ENCODE results near the gene TICRR.

Gene TICRR

GRCh38 chr15:89667706-89667960, 92.4 kb downstream of the TICRR start:
- Histone ChIP-seq H3K9ac (ENCODE audit: low read depth, low read length) (no peak overlapping the region), H3K9me3 (ENCODE audit: insufficient read depth, low read depth, low read length) (no peaks in the 10 kb centered on the region)

GRCh38 chr15:89668171-89668570, 92.9 kb downstream of the TICRR start:
- WGBS: 100% methylated on average over 3 of the region's 3 CpGs
- H3K9me3 ChIP-seq (ENCODE audit: insufficient read depth, low read depth, low read length): no peaks in the 10 kb centered on the region
- H3K27ac ChIP-seq (ENCODE audit: low read depth, low read length): no peak overlapping the region
- no peaks in the 10 kb centered on the region for H3K36me3 ChIP-seq (ENCODE audit: insufficient read depth, low read length)
- peaks cover 7% of the 10 kb centered on the region for H3K4me1 ChIP-seq (ENCODE audit: insufficient read depth, low read length)
- H3K27me3 ChIP-seq (ENCODE audit: insufficient read depth, low read length): peaks cover 31% of the 10 kb centered on the region
- no peak overlapping the region for H3K4me3 ChIP-seq (ENCODE audit: low read length)
- no peak overlapping the region for H3K9ac ChIP-seq (ENCODE audit: low read depth, low read length)

More at GRCh38 chr15:89667706-89667960, 92.4 kb downstream of the TICRR start:
- no peak overlapping the region for H3K27ac ChIP-seq (ENCODE audit: low read depth, low read length)
- 96% methylated on average over 7 of the region's 7 CpGs for WGBS
- no peak overlapping the region for H3K4me3 ChIP-seq (ENCODE audit: low read length)
- no peaks in the 10 kb centered on the region for H3K36me3 ChIP-seq (ENCODE audit: insufficient read depth, low read length)
- H3K27me3 ChIP-seq (ENCODE audit: insufficient read depth, low read length): peaks cover 31% of the 10 kb centered on the region
- peaks cover 7% of the 10 kb centered on the region for H3K4me1 ChIP-seq (ENCODE audit: insufficient read depth, low read length)

- no peaks in the 10 kb centered on the region for H3K36me3 ChIP-seq (ENCODE audit: insufficient read depth, low read length)
- 89% methylated on average over 7 of the region's 9 CpGs for WGBS
- peaks cover 26% of the 10 kb centered on the region for H3K27me3 ChIP-seq (ENCODE audit: insufficient read depth, low read length)
- H3K9me3 ChIP-seq (ENCODE audit: insufficient read depth, low read depth, low read length): no peaks in the 10 kb centered on the region
- H3K4me3 ChIP-seq (ENCODE audit: low read length): no peak overlapping the region
- peaks cover 7% of the 10 kb centered on the region for H3K4me1 ChIP-seq (ENCODE audit: insufficient read depth, low read length)
- no peak overlapping the region for H3K27ac ChIP-seq (ENCODE audit: low read depth, low read length)
- H3K9ac ChIP-seq (ENCODE audit: low read depth, low read length): no peak overlapping the region
Measured at GRCh38 chr15:89669309-89669865, 94.1 kb downstream of the TICRR start.

DNA sequence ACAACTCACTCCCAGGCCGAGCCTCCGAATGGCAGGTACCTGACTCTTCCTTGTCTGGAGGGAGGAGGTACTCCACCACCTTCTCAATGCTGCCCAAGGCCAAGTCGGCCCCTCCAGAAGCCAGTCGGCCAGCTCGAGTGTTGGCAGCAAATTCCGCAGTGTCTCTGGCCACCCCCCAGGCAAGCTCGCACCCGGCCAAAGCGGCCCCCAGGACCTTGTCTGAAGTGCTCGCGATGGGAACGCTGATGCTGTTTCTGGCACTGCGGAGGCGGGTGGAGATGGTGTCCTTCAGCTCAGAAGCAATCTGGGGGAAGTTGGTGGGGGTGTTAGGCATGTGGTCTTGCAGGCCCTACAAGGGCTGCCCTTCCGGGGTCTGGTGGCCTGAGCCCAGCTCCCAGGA, 94.7 kb downstream of the TICRR start:
- H3K4me1 ChIP-seq (ENCODE audit: insufficient read depth, low read length): peaks cover 6% of the 10 kb centered on the region
- no peak overlapping the region for H3K9ac ChIP-seq (ENCODE audit: low read depth, low read length)
- H3K9me3 ChIP-seq (ENCODE audit: insufficient read depth, low read depth, low read length): no peaks in the 10 kb centered on the region
- 94% methylated on average over 15 of the region's 15 CpGs for WGBS
- H3K27me3 ChIP-seq (ENCODE audit: insufficient read depth, low read length): peaks cover 20% of the 10 kb centered on the region
- no peak overlapping the region for H3K4me3 ChIP-seq (ENCODE audit: low read length)
- no peak overlapping the region for H3K27ac ChIP-seq (ENCODE audit: low read depth, low read length)
- H3K36me3 ChIP-seq (ENCODE audit: insufficient read depth, low read length): no peaks in the 10 kb centered on the region

DNA sequence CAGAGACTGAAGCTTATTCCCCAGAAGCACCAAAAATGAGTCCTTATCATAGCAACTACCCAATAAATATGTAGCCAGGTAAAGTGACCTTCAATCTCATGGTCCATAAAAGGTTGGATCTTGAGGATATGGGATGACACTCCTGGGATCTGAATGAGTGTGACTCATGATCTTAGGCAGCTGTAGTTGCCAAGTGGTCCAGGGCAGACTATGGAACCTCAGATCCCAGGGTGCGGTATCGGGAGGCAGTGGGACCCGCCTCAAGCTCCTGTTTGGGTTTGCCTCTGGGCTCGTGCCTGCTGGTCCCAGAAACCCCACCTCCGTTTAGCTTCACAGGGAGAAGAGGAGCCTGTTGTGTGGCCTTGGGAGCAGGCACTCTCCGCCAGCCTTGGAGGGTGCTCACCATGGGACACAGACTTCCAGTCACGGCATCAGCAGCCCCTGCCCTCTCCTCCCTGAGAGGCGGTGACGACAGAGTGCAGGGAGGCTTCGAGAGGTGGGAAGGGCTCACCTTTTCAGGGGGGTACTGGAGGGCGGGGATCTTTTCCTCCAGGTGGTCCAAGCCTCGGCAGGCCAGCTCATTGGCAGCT, 95.8 kb downstream of the TICRR start:
- no peaks in the 10 kb centered on the region for H3K9me3 ChIP-seq (ENCODE audit: insufficient read depth, low read depth, low read length)
- peaks cover 11% of the 10 kb centered on the region for H3K27me3 ChIP-seq (ENCODE audit: insufficient read depth, low read length)
- 89% methylated on average over 12 of the region's 12 CpGs for WGBS
- H3K36me3 ChIP-seq (ENCODE audit: insufficient read depth, low read length): no peaks in the 10 kb centered on the region
- H3K27ac ChIP-seq (ENCODE audit: low read depth, low read length): no peak overlapping the region
- no peak overlapping the region for H3K9ac ChIP-seq (ENCODE audit: low read depth, low read length)
- no peak overlapping the region for H3K4me3 ChIP-seq (ENCODE audit: low read length)
- peaks cover under 1% of the 10 kb centered on the region; the same call in 1 of the 2 replicates for H3K4me1 ChIP-seq (ENCODE audit: insufficient read depth, low read length)

DNA sequence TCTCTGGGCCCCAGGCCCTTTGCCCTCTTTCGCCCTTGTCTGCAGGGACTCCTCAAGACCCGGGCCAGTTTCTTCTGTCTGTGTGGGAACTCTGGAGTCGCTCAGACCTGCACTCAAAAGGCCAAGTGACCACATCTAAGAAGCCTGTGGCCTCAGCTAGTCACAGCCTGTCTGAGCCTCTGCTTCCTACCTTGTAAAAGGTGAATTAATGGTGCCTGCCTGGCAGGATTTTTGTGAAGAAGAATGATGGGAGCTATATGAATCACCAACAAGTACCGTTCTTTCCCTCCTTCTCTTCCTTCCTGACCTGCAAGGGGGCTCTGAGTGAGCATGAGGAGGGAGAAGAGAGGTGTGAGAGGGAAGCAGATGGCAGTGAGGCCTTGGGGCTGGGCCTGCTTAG, 96.4 kb downstream of the TICRR start:
- peaks cover 5% of the 10 kb centered on the region for H3K27me3 ChIP-seq (ENCODE audit: insufficient read depth, low read length)
- H3K36me3 ChIP-seq (ENCODE audit: insufficient read depth, low read length): no peaks in the 10 kb centered on the region
- no peak overlapping the region for H3K27ac ChIP-seq (ENCODE audit: low read depth, low read length)
- H3K9ac ChIP-seq (ENCODE audit: low read depth, low read length): no peak overlapping the region
- 62% methylated on average over 4 of the region's 4 CpGs for WGBS
- H3K4me1 ChIP-seq (ENCODE audit: insufficient read depth, low read length): no peaks in the 10 kb centered on the region
- H3K9me3 ChIP-seq (ENCODE audit: insufficient read depth, low read depth, low read length): no peaks in the 10 kb centered on the region
- no peak overlapping the region for H3K4me3 ChIP-seq (ENCODE audit: low read length)

DNA sequence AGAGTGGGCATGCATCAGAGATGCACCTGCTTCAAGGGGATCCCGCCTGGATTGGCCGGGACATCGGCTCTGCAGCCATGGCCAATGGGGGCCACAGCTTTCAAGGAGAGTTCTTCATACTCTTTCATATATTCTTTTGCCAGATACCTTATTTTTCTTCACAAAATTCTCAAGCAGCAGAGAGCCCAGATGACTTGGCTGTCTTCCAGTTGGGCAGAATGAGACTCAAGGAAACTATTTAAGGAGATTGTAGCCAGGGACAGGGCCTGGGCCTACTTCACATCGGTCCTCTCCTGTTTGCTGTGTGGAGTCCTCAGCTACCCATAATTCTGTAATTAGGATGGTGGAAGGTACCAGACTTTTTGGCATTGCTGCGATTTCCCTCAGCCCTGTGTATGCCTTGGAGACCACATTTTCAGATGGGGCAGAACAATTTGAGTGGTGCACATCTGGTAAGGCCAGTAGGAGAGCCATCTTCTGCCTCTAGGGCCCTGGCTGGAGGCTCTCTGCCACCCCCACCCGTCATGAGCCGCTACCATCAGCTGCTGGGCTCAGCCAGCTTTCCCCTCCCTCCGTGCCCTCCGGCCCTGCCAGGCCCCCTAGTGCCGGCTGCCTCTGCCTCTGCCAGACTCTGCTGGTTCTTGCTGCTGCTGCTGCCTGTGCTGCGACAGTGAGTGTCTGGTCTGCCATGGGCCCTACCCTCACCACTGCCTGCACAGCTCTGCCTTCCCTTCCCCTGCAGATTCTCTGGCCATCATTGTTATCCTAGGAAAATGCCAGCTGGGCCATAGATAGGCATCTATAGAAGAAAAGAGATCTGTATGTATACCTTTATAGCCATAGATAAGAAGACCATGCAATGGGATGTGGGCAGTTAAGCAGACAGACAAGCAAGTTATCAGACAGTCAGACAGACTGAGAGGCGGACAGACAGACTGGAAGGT, 97.2 kb downstream of the TICRR start:
- Histone ChIP-seq H3K36me3 (ENCODE audit: insufficient read depth, low read length) (no peaks in the 10 kb centered on the region), H3K4me1 (ENCODE audit: insufficient read depth, low read length) (no peaks in the 10 kb centered on the region), H3K9me3 (ENCODE audit: insufficient read depth, low read depth, low read length) (no peaks in the 10 kb centered on the region), H3K9ac (ENCODE audit: low read depth, low read length) (no peak overlapping the region), H3K27ac (ENCODE audit: low read depth, low read length) (no peak overlapping the region), H3K4me3 (ENCODE audit: low read length) (no peak overlapping the region), H3K27me3 (ENCODE audit: insufficient read depth, low read length) (no peaks in the 10 kb centered on the region)
- 83% methylated on average over 12 of the region's 12 CpGs for WGBS

DNA sequence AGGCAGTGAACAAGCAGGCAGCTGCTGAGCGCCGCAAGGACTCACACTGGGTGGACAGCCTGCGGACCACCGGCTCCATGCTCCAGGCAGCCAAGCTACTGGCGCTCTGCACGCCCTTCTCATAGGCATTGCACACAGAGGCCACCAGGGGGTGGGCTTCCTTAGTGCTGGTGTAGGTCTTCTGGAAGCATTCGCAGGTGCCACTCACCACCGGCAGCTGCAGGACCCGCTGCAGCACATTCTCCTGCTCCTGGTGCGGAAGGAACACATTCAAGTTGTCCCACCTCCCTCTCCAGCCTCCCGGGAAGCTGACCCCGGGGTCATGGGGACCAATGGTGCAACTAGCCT, 97.9 kb downstream of the TICRR start:
- Histone ChIP-seq H3K36me3 (ENCODE audit: insufficient read depth, low read length) (no peaks in the 10 kb centered on the region), H3K27me3 (ENCODE audit: insufficient read depth, low read length) (no peaks in the 10 kb centered on the region), H3K9me3 (ENCODE audit: insufficient read depth, low read depth, low read length) (no peaks in the 10 kb centered on the region), H3K27ac (ENCODE audit: low read depth, low read length) (no peak overlapping the region), H3K4me3 (ENCODE audit: low read length) (no peak overlapping the region), H3K4me1 (ENCODE audit: insufficient read depth, low read length) (no peaks in the 10 kb centered on the region), H3K9ac (ENCODE audit: low read depth, low read length) (no peak overlapping the region)
- 47% methylated on average over 12 of the region's 12 CpGs for WGBS

- Histone ChIP-seq H3K4me1 (ENCODE audit: insufficient read depth, low read length) (no peaks in the 10 kb centered on the region), H3K4me3 (ENCODE audit: low read length) (no peak overlapping the region), H3K9ac (ENCODE audit: low read depth, low read length) (no peak overlapping the region), H3K27me3 (ENCODE audit: insufficient read depth, low read length) (no peaks in the 10 kb centered on the region), H3K27ac (ENCODE audit: low read depth, low read length) (no peak overlapping the region), H3K36me3 (ENCODE audit: insufficient read depth, low read length) (no peaks in the 10 kb centered on the region), H3K9me3 (ENCODE audit: insufficient read depth, low read depth, low read length) (no peaks in the 10 kb centered on the region)
- WGBS: 87% methylated on average over 4 of the region's 4 CpGs
Measured at GRCh38 chr15:89674526-89674925, 99.3 kb downstream of the TICRR start.

GRCh38 chr15:89675606-89676005, 100.3 kb downstream of the TICRR start:
- Histone ChIP-seq H3K4me3 (ENCODE audit: low read length) (no peak overlapping the region), H3K4me1 (ENCODE audit: insufficient read depth, low read length) (no peaks in the 10 kb centered on the region), H3K36me3 (ENCODE audit: insufficient read depth, low read length) (no peaks in the 10 kb centered on the region), H3K9me3 (ENCODE audit: insufficient read depth, low read depth, low read length) (no peaks in the 10 kb centered on the region), H3K27ac (ENCODE audit: low read depth, low read length) (no peak overlapping the region), H3K27me3 (ENCODE audit: insufficient read depth, low read length) (no peaks in the 10 kb centered on the region), H3K9ac (ENCODE audit: low read depth, low read length) (no peak overlapping the region)
- 91% methylated on average over 5 of the region's 6 CpGs for WGBS

DNA sequence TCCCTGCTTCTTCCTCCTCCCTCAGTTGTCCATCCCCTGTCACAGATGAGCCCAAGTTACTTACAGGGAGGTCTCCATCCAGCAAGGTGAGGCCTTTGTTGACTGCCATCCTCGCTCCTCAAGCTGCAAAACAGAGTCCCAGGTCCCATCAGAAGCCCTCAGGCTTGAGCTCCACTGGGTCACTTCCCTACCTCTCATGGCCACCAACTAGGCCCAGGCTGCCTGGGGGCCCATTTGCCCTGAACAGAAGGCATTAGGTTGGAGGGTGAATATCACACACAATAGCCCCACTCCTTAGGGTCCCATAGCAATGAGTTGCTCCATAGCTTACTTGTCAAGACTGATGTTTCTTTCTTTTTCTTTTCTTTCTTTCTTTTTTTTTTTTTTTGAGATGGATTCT, 102.1 kb downstream of the TICRR start:
- Histone ChIP-seq H3K36me3 (ENCODE audit: insufficient read depth, low read length) (no peaks in the 10 kb centered on the region), H3K27me3 (ENCODE audit: insufficient read depth, low read length) (no peaks in the 10 kb centered on the region), H3K27ac (ENCODE audit: low read depth, low read length) (no peak overlapping the region), H3K9ac (ENCODE audit: low read depth, low read length) (no peak overlapping the region), H3K9me3 (ENCODE audit: insufficient read depth, low read depth, low read length) (no peaks in the 10 kb centered on the region), H3K4me1 (ENCODE audit: insufficient read depth, low read length) (no peaks in the 10 kb centered on the region), H3K4me3 (ENCODE audit: low read length) (no peak overlapping the region)
- WGBS: 90% methylated on average over 1 of the region's 1 CpG

Data from HUES64 (cell line).